ENCODE measurements around the gene APBB2.
A peak's percentile ranks its signal among the peaks of the same experiment; 100 is the strongest.
"Not testable (repeated sequence)": the region's sequence is repeated elsewhere in the genome, so short reads cannot be mapped to it uniquely, and the experiment has no call there.

Gene APBB2

DNA sequence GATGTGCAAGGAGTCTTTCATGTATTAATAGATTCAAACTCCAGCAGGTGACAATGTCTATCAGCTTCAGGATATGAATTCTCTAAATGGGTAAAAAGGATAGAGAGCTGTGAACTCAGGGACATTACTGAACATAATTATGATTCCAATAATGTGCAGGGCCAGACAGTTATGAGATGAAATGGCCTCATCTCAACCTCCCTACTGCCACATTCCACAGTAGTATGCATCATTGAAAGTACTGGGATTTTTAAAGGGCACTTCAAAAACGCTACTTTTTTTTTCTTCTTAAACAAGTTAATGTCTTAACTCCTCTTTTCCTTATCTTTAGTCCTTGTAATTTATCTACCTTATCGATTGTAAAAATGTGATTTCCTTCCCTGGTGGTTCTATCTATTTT is 202.0 kb downstream of the APBB2 start:
- DNase-seq (ENCODE audit: low read depth, low spot score), result no peak
- H3K4me3 ChIP-seq (ENCODE audit: low read length), result no peak overlapping the region

DNA sequence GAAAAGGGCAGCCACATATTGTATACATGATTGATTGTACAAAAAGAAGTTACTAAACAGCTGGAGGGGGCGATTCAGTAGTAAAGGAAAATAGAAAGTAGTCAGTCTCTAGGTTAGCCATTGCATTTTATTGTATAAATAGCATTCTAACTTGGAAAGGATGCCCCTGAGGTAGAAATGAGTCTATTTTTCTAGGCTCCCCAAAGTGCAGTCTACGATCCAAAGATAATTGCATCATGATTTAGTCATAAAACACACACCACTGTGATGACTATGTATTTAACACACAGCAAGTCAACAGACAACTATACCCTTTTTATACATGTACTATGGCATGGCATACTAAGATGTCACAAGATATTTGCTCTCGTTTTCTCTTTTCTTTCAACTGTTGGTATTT is 204.9 kb downstream of the APBB2 start:
- no peak overlapping the region for H3K4me3 ChIP-seq (ENCODE audit: low read length)
- DNase-seq (ENCODE audit: low read depth, low spot score), result no peak

GRCh38 chr4:41006141-41006540 is 208.2 kb downstream of the APBB2 start:
- no peak for DNase-seq (ENCODE audit: low read depth, low spot score)
- no peak overlapping the region for H3K4me3 ChIP-seq (ENCODE audit: low read length)

GRCh38 chr4:41002309-41002708 is 212.0 kb downstream of the APBB2 start:
- H3K4me3 ChIP-seq (ENCODE audit: low read length), result no peak overlapping the region
- DNase-seq (ENCODE audit: low read depth, low spot score), result no peak

GRCh38 chr4:41000356-41000755 is 214.0 kb downstream of the APBB2 start:
- DNase-seq (ENCODE audit: low read depth, low spot score), result no peak
- no peak overlapping the region for H3K4me3 ChIP-seq (ENCODE audit: low read length)

DNA sequence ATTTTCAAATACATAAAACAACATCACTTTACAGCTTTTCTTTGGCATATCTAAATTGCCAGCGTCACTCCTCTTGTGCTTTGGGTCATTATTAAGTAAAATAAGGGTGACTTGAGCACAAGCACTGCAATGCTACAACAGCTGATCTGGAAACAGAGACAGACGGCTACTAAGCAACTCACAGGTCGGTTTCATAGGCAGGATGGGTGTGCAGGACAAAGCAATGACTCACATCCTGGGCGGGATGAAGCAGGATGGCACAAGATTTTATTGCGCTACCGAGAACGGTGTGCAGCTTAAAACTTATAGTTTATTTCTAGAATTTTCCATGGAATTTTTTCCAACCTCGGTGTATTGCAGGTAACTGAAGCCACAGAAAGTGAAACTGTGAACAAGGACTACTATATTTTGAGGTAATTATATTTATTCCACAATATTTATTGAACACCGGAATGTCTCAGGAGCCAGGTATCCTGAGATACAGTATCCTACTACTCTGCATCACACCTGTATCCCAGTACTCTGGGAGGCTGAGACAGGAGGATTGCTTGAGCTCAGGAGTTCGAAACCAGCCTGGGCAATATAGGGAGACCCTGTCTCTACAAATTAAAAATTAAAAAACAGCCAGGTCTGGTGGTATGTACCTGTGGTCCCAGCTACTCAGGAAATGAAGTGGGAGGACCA is 215.5 kb downstream of the APBB2 start:
- no peak for DNase-seq (ENCODE audit: low read depth, low spot score)
- no peak overlapping the region for H3K4me3 ChIP-seq (ENCODE audit: low read length)

GRCh38 chr4:40995850-40996249 is 218.5 kb downstream of the APBB2 start:
- DNase-seq (ENCODE audit: low read depth, low spot score), result no peak
- no peak overlapping the region for H3K4me3 ChIP-seq (ENCODE audit: low read length)

- not testable (repeated sequence) for DNase-seq (ENCODE audit: low read depth, low spot score); H3K4me3 ChIP-seq (ENCODE audit: low read length)
These were observed 220.0 kb downstream of the APBB2 start for GRCh38 chr4:40994321-40994720.

DNA sequence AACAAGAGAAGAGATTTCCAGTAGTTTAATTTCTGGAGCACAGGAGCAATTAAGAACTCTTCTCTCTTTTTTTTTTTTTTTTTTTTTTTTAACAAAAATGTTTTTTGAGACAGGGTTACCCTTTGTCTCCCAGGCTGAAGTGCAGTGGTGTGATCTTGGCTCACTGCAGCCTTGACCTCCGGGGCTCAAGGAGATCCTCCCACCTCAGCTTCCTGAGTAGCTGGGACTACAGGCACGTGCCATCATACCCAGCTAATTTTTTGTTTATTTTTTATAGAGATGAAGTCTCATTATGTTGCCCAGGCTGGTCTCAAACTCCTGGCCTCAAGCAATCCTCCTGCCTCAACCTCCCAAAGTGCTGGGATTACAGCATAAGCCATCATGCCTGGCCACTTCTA is 221.0 kb downstream of the APBB2 start:
- H3K4me3 ChIP-seq (ENCODE audit: low read length); DNase-seq (ENCODE audit: low read depth, low spot score): not testable (repeated sequence)

DNA sequence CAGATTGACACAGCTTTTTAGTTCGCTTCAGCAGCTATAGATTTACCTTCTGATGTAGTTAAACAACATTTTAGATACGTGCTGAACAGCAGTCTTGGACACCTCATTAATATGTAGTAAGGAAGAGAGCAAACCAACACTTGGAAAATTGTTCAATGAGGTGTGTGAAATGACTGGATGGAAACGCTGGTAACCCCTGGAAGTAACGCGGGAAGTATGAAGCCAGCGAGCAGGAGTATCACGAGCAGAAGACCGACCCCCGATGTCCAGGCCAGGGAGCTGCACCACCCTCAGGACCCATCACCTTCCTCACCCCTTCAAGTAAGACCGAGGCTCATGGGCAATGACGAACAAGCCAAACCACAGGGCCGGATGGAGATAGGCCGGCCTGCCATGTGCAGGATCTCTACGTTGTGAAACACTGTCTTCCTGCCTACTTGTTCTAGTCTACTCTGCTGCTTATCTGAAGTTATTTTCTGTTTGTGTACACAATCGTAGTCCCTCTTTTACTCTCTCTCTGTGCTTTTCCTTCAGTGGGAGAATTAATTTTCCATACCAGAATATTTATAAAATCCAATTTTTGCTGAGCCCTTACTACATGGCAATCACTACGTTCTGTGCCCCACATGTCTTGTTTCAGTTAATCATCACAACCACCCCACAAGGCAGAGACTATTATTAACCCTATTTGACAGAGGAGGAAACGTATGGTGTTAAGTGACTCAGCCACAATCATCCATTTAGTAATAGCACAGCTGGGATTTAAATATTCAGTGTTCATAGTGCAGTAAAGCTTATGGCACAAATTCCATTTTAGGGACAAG is 221.7 kb downstream of the APBB2 start:
- H3K4me3 ChIP-seq (ENCODE audit: low read length), result no peak overlapping the region
- DNase-seq (ENCODE audit: low read depth, low spot score), result no peak

DNA sequence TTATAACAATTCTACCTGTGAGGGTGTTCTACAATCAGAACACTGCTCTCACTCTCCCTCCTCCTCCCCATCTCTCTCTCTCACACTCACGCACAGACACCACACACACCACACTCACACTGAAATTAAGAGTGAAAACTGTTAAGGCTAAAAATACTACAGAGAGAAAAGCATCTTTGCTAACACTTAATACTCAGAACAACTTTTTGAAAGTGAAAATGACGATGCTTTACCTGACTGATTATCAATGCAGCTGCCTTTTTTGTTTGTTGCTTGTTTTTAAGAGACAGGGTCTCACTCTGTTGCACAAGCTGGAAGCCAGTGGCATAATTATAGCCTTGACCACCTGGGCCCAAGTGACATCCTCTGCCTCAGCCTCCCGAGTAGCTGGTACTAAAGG is 222.4 kb downstream of the APBB2 start:
- H3K4me3 ChIP-seq (ENCODE audit: low read length), result no peak overlapping the region
- no peak for DNase-seq (ENCODE audit: low read depth, low spot score)

DNA sequence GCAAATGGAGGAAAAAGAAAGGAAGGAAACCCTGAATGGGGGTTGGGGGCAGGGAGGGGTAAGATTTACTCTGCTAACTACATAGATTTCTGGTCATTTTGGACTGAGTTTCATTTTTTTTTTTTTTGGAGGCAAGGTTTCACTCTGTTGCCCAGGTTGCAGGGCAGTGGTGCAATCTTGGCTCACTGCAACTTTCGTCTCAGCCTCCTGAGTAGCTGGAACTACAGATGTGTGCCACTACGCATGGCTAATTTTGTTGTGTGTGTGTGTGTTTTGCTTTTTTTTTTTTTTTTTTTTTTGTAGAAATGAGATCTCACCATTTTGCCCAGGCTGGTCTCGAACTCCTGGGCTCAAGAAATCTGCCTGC is 223.5 kb downstream of the APBB2 start:
- H3K4me3 ChIP-seq (ENCODE audit: low read length), result no peak overlapping the region
- DNase-seq (ENCODE audit: low read depth, low spot score), result no peak

- no peak overlapping the region for H3K4me3 ChIP-seq (ENCODE audit: low read length)
- no peak for DNase-seq (ENCODE audit: low read depth, low spot score)
These were observed 224.0 kb downstream of the APBB2 start for GRCh38 chr4:40990236-40990898.

DNA sequence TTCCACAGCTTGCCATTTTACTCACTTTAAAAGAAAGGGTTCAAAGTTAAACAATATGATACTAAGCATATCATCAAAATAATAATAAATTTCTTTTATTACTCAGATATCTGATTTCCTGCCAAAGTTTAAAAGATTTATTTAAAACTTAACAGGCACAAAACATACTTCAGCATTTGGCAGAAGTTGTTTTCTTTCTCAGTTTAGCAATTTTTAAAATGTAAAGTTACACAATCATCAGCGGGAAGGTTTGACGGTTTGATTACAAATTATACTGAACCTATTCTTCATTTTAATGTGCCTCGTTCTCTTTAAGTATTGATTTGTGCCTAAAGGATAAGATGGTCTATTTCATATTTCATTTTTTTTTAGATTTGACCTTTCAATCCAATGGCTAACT is 227.2 kb downstream of the APBB2 start:
- DNase-seq (ENCODE audit: low read depth, low spot score), result no peak
- no peak overlapping the region for H3K4me3 ChIP-seq (ENCODE audit: low read length)

DNA sequence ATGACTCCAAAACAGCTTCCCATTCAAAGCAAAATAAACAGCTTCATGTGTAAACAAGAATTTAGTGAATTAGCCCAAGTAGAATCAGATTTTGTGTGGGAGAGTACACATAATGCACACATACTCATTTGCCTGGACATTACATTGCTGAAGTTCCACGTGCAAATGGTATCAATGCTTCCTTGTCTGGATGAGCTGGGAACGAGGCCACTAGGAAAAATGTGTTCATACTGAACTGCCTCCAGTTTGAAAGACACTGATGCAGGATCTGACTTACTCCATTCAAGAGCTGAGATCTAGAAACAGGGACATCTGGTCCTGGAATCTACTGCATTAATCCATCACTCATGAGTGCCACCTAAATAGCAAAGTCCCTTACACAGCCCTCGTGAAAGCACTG is 228.0 kb downstream of the APBB2 start:
- DNase-seq (ENCODE audit: low read depth, low spot score), result no peak

GRCh38 chr4:40984051-40984450 is 230.3 kb downstream of the APBB2 start:
- DNase-seq (ENCODE audit: low read depth, low spot score), result no peak
- no peak overlapping the region for H3K4me3 ChIP-seq (ENCODE audit: low read length)

More for the DNA sequence above, 228.0 kb downstream of the APBB2 start:
- no peak overlapping the region for H3K4me3 ChIP-seq (ENCODE audit: low read length)

DNA sequence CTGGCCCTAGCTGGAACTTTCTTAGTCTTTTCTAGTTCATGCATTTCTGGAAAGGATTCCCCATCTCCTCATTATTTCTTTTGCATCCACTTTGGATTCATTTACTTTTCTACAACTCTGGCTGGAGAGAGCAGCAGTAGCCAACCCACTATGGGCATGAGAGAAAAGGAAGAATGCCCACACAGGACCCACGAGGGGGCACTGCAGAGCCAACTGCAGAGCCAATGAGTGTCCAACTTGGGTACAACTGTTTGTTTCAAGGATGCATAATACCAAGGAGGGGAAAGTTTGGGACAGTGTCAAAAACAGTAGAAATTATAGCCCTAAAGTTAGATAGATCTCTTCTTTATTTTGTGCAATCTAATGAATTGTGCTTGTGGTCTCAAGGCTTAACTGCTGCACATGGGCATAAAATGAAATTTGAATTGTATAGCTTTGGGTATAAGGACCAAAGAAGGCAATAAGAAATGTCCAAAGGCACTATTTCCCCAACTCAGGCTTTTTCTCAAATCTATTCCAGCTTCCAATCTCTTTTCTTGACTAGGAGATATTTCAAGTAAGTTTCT is 233.9 kb downstream of the APBB2 start:
- no peak for DNase-seq (ENCODE audit: low read depth, low spot score)
- H3K4me3 ChIP-seq (ENCODE audit: low read length), result no peak overlapping the region

DNA sequence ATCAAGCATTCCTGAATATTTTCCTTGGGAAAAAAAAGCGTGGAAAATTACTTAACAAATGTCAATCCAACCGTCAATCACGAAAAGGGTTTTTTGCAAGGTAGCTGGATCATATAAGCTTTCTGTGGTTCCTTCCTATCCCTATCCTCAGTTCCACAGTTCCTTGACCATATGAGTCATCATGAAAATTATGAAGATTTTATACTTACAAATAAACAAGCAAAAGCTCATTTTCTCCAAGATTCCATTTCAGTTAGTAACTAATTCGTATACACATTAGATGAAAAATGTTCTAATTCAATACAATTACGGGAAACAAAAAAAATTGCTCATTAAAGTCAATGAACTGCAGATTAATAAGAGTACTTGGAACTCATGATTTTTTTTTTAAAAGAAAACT is 235.8 kb downstream of the APBB2 start:
- H3K4me3 ChIP-seq (ENCODE audit: low read length), result no peak overlapping the region
- DNase-seq (ENCODE audit: low read depth, low spot score), result no peak

- H3K4me3 ChIP-seq (ENCODE audit: low read length), result no peak overlapping the region
- DNase-seq (ENCODE audit: low read depth, low spot score), result peak; percentile 45
These were observed 238.0 kb downstream of the APBB2 start for GRCh38 chr4:40976343-40976742.

GRCh38 chr4:40972722-40973121 is 241.6 kb downstream of the APBB2 start:
- no peak overlapping the region for H3K4me3 ChIP-seq (ENCODE audit: low read length)
- DNase-seq (ENCODE audit: low read depth, low spot score), result no peak

Data from Jurkat, Clone E6-1 (cell line).